Thoracic aorta (tissue), 2 donors: Measurements from ENCODE around the gene POFUT1. TPM values are rescaled to one million over a fixed set of nuclear protein-coding genes. Genes with fewer than 3 reads are reported as not detected.

ENCODE experiments used
- ATAC-seq: fragments of 150-250 bp; one replicate; pipeline ENCODE4 v1.8.0; 2017; ENCODE audit warnings: low read depth; ENCODE audit not compliant: insufficient number of reproducible peaks, low FRiP score
- DNase-seq: peaks from one replicate; pipeline ENCODE4 v3.0.0-alpha.2; 2020; ENCODE audit warnings: low spot score
- H3K27ac ChIP-seq, 2 donors: fragments of 200-600 bp; sonication (generic); 1 replicate in 1 of 2; 2 replicates in 1 of 2; pipeline ENCODE4 v1.5.1; 2016; ENCODE audit warnings: mild to moderate bottlenecking in 2 of 2, moderate library complexity in 2 of 2
- H3K27me3 ChIP-seq: fragments of 200-600 bp; sonication (generic); replicated peaks from 2 replicates; pipeline ENCODE4 v1.6.0; 2016; ENCODE audit warnings: mild to moderate bottlenecking; ENCODE audit not compliant: insufficient read depth
- H3K36me3 ChIP-seq: fragments of 200-600 bp; sonication (generic); one replicate; pipeline ENCODE4 v1.5.1; 2016
- H3K4me1 ChIP-seq, 2 donors: fragments of 200-600 bp; sonication (generic); 1 replicate in 1 of 2; 2 replicates in 1 of 2; pipeline versions ENCODE4 v1.5.1 to v1.6.0; 2016; ENCODE audit warnings: low read depth in 2 of 2, mild to moderate bottlenecking in 1 of 2; ENCODE audit not compliant: control insufficient read depth in 1 of 2
- H3K4me3 ChIP-seq: fragments of 200-600 bp; sonication (generic); 2 replicates; pipeline ENCODE4 v1.5.1; 2016; ENCODE audit warnings: mild to moderate bottlenecking
- H3K9me3 ChIP-seq: fragments of 200-600 bp; sonication (generic); 2 replicates; pipeline ENCODE4 v1.5.1; 2016
- CTCF ChIP-seq: fragments of 200-600 bp; sonication (generic); IDR thresholded peaks from one replicate; pipeline ENCODE4 v1.5.1; 2019; ENCODE audit warnings: antibody characterized with exemption
- total RNA-seq, 2 donors: library from RNA; depleted of rRNA; stranded (reverse); fragments of >200 nt; gene quantifications; one replicate each; pipeline versions ENCODE4 v1.1.0 to v1.2.3, GENCODE V29; 2016

POFUT1 gene
- total RNA-seq, 2 donors from 2014 or later, result 30.8 to 37.1 TPM

- Histone ChIP-seq H3K36me3 (peaks cover 18% of the 10 kb centered on the region), H3K27me3 (no peaks in the 10 kb centered on the region), H3K9me3 (no peaks in the 10 kb centered on the region), H3K4me1 (no peaks in the 10 kb centered on the region), H3K27ac (no peak overlapping the region), H3K4me3 (no peak overlapping the region)
- ATAC-seq (no peak), DNase-seq (no peak)
- no peak for TF ChIP-seq CTCF
These were observed 16.8 kb downstream of the POFUT1 start for GRCh38 chr20:32224463-32224862.

DNA sequence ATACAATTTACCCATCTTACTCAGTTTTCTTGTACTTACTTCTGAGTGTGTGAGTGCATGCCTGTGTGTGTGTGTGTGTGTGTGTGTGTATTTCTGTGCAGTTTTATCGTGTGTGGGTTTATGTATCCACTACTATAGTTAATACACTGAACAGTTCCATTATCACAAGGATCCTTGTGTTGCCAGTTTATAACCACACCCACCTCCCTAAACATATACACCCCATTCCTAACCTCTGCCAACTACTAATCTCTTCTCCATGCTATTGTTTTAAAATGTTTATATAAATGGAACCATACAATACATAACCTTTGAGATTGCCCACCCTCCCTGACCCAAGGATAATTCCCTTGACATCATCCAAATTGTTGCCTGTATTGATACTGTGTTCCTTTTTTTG, 18.7 kb downstream of the POFUT1 start:
- no peak overlapping the region for H3K4me3 ChIP-seq
- peaks cover 24% of the 10 kb centered on the region for H3K36me3 ChIP-seq
- TF ChIP-seq CTCF, result no peak
- H3K9me3 ChIP-seq, result no peaks in the 10 kb centered on the region
- ATAC-seq (no peak), DNase-seq (no peak)
- H3K4me1 ChIP-seq, result no peaks in the 10 kb centered on the region
- no peak overlapping the region for H3K27ac ChIP-seq
- H3K27me3 ChIP-seq, result no peaks in the 10 kb centered on the region

GRCh38 chr20:32227306-32227705, 19.6 kb downstream of the POFUT1 start:
- no peak overlapping the region for H3K27ac ChIP-seq
- no peak overlapping the region for H3K4me3 ChIP-seq
- DNase-seq, result no peak
- no peak for ATAC-seq
- no peaks in the 10 kb centered on the region for H3K27me3 ChIP-seq
- no peak for TF ChIP-seq CTCF
- no peaks in the 10 kb centered on the region for H3K9me3 ChIP-seq
- peaks cover 23% of the 10 kb centered on the region for H3K36me3 ChIP-seq
- H3K4me1 ChIP-seq, result no peaks in the 10 kb centered on the region

GRCh38 chr20:32227744-32228688, 20.3 kb downstream of the POFUT1 start:
- H3K36me3 ChIP-seq, result peaks cover 21% of the 10 kb centered on the region

More at GRCh38 chr20:32227744-32228688, 20.3 kb downstream of the POFUT1 start:
- no peak overlapping the region for H3K4me3 ChIP-seq
- ATAC-seq (no peak), DNase-seq (no peak)
- no peak for TF ChIP-seq CTCF
- no peak overlapping the region for H3K27ac ChIP-seq
- no peaks in the 10 kb centered on the region for H3K4me1 ChIP-seq
- H3K9me3 ChIP-seq, result no peaks in the 10 kb centered on the region
- no peaks in the 10 kb centered on the region for H3K27me3 ChIP-seq
